IMR-90 (cell line): ENCODE data around the gene NBPF26. TPM values are rescaled to one million over a fixed set of nuclear protein-coding genes. Genes with fewer than 3 reads are reported as not detected.
"Not testable (repeated sequence)": the region's sequence is repeated elsewhere in the genome, so short reads cannot be mapped to it uniquely, and the experiment has no call there.

Source experiments
- ATAC-seq: fragments of 200-7000 bp; cut with Tn5 transposase; 2 replicates; pipeline ENCODE4 v1.9.1; 2020; ENCODE audit warnings: low read depth, mild to moderate bottlenecking, moderate library complexity
- BruUV-seq: library from RNA; stranded (reverse); fragments of 400-500 nt; replicated peaks from 2 replicates; lab custom pipeline; 2021; lab: Mats Ljungman, UMichigan
- CTCF ChIA-PET: fragments of 300-600 bp; formaldehyde crosslinking; extraction: SDS; loops from one replicate; lab custom pipeline; 2021; ENCODE audit warnings: antibody characterized with exemption; lab: Yijun Ruan, JAX
- POLR2A ChIA-PET: fragments of 300-600 bp; sonication (Branson Sonifier 250); formaldehyde crosslinking; loops from one replicate; lab custom pipeline; 2022; ENCODE audit warnings: antibody characterized with exemption; ENCODE audit not compliant: unreplicated experiment; lab: Charles Lee
- DNase-seq: peaks from one replicate; pipeline ENCODE4 v3.0.0; 2013
- H2AFZ ChIP-seq: replicated peaks from 2 replicates; pipeline ENCODE3; 2013; ENCODE audit warnings: low read length, mild to moderate bottlenecking; ENCODE audit not compliant: poor library complexity
- H2AK5ac ChIP-seq: 2 replicates; pipeline ENCODE4 v1.6.1; 2013; ENCODE audit warnings: low read depth, low read length, inconsistent platforms
- H2AK9ac ChIP-seq: replicated peaks from 2 replicates; pipeline ENCODE3; 2013; ENCODE audit warnings: mild to moderate bottlenecking, low read depth, low read length, moderate library complexity; ENCODE audit not compliant: poor library complexity
- H2BK120ac ChIP-seq: 2 replicates; pipeline ENCODE4 v1.6.1; 2013; ENCODE audit warnings: low read depth, low read length, inconsistent platforms
- H2BK15ac ChIP-seq: 3 replicates; pipeline ENCODE4 v1.6.1; 2013; ENCODE audit warnings: low read depth, low read length, inconsistent platforms
- H2BK20ac ChIP-seq: 2 replicates; pipeline ENCODE4 v1.6.1; 2013; ENCODE audit warnings: low read depth, mild to moderate bottlenecking, inconsistent platforms, low read length, moderate library complexity
- H2BK5ac ChIP-seq: 2 replicates; pipeline ENCODE4 v1.6.1; 2013; ENCODE audit warnings: mild to moderate bottlenecking, low read depth, low read length, inconsistent platforms; ENCODE audit not compliant: poor library complexity, severe bottlenecking
- H3K14ac ChIP-seq: replicated peaks from 2 replicates; pipeline ENCODE4 v1.6.1; 2013; ENCODE audit warnings: low read depth, low read length, inconsistent platforms
- H3K18ac ChIP-seq: 2 replicates; pipeline ENCODE4 v1.6.1; 2013; ENCODE audit warnings: low read depth, low read length, control low read depth
- H3K23ac ChIP-seq: 2 replicates; pipeline ENCODE4 v1.6.1; 2013; ENCODE audit warnings: low read depth, low read length, inconsistent platforms
- H3K27ac ChIP-seq: 2 replicates; pipeline ENCODE4 v1.5.1; 2013; ENCODE audit warnings: mild to moderate bottlenecking, control low read depth, low read length; ENCODE audit not compliant: insufficient read depth
- H3K27me3 ChIP-seq: 2 replicates; pipeline ENCODE4 v1.6.1; 2013; ENCODE audit warnings: low read length; ENCODE audit not compliant: control insufficient read depth, insufficient read depth
- H3K36me3 ChIP-seq: 2 replicates; pipeline ENCODE4 v1.6.1; 2013; ENCODE audit warnings: low read length, mixed read lengths; ENCODE audit not compliant: control insufficient read depth, insufficient read depth
- H3K4ac ChIP-seq: 2 replicates; pipeline ENCODE4 v1.6.1; 2013; ENCODE audit warnings: low read depth, low read length, inconsistent platforms
- H3K4me1 ChIP-seq: 2 replicates; pipeline ENCODE4 v1.6.1; 2013; ENCODE audit warnings: low read length, mixed read lengths; ENCODE audit not compliant: control insufficient read depth, insufficient read depth
- H3K4me2 ChIP-seq: 2 replicates; pipeline ENCODE4 v1.6.1; 2013; ENCODE audit warnings: low read depth, mild to moderate bottlenecking, control low read depth, low read length, moderate library complexity
- H3K4me3 ChIP-seq: 2 replicates; pipeline ENCODE4 v1.5.1; 2013; ENCODE audit warnings: low read depth, mild to moderate bottlenecking, control low read depth, low read length, moderate library complexity; ENCODE audit not compliant: insufficient read depth
- H3K56ac ChIP-seq: 2 replicates; pipeline ENCODE4 v1.6.1; 2013; ENCODE audit warnings: low read length, inconsistent platforms; ENCODE audit not compliant: insufficient read depth; ENCODE audit errors: extremely low read depth
- H3K79me1 ChIP-seq, 2 experiments: 2 replicates each; pipeline ENCODE4 v1.6.1; 2013; ENCODE audit warnings: low read length in 2 of 2, inconsistent platforms in 1 of 2, low read depth in 1 of 2
- H3K9ac ChIP-seq: 2 replicates; pipeline ENCODE4 v1.6.1; 2013; ENCODE audit warnings: low read depth, low read length, control low read depth
- H3K9me1 ChIP-seq: 2 replicates; pipeline ENCODE4 v1.6.1; 2013; ENCODE audit warnings: low read length, inconsistent platforms; ENCODE audit not compliant: insufficient read depth
- H3K9me3 ChIP-seq: 2 replicates; pipeline ENCODE4 v1.6.1; 2013; ENCODE audit warnings: low read length; ENCODE audit not compliant: control insufficient read depth, insufficient read depth
- H4K20me1 ChIP-seq: 2 replicates; pipeline ENCODE4 v1.6.1; 2013; ENCODE audit warnings: low read length, inconsistent platforms; ENCODE audit not compliant: insufficient read depth
- H4K5ac ChIP-seq: 2 replicates; pipeline ENCODE4 v1.6.1; 2013; ENCODE audit warnings: mild to moderate bottlenecking, low read depth, low read length, control low read depth
- H4K8ac ChIP-seq, 2 experiments: 2 replicates each; pipeline ENCODE4 v1.6.1; 2013; ENCODE audit warnings: low read depth in 2 of 2, low read length in 2 of 2, control low read depth in 1 of 2, inconsistent platforms in 1 of 2
- H4K91ac ChIP-seq: 2 replicates; pipeline ENCODE4 v1.6.1; 2013; ENCODE audit warnings: low read depth, low read length, inconsistent platforms; ENCODE audit not compliant: insufficient read depth
- WGBS, 2 experiments: methylation state at CpG; one replicate each; pipeline versions ENCODE4 v1.1.5 to v1.1.7; 2013; ENCODE audit warnings: missing lambda C conversion rate in 2 of 2; ENCODE audit not compliant: insufficient read length in 1 of 2; ENCODE audit errors: extremely low coverage in 2 of 2; 5-methylcytosine and 5-hydroxymethylcytosine counted together
- dilution Hi-C: fragments of 300-500 bp; cut with HindIII; formaldehyde crosslinking; loops from one replicate; pipeline ENCODE4 v1.14.3; 2018; ENCODE audit warnings: low sequenced_read_pairs; ENCODE audit not compliant: unreplicated experiment
- in situ Hi-C: fragments of 300-500 bp; cut with MboI; formaldehyde crosslinking; loops from 3 replicates; pipeline ENCODE4 v1.14.3; 2019; ENCODE audit warnings: low sequenced_read_pairs, inconsistent platforms, mixed read lengths
- intact Hi-C: fragments of 100-400 bp; cut with micrococcal nuclease; formaldehyde crosslinking; loops from 2 replicates; pipeline ENCODE4 v1.10.0; 2022
- polyA plus RNA-seq, 3 experiments: library from polyadenylated mRNA; depleted of rRNA; stranded (reverse); fragments of >200 nt; gene quantifications; 2 replicates each; pipeline ENCODE4 v1.2.3, GENCODE V29; 2012; ENCODE audit warnings: low replicate concordance in 1 of 3
- total RNA-seq: library from RNA; depleted of rRNA; stranded (reverse); fragments of >200 nt; gene quantifications from 2 replicates; pipeline ENCODE4 v1.2.3, GENCODE V29; 2012

NBPF26 gene
- total and polyA plus RNA-seq, 2 of the 4 experiments (the other 2 are of a cell fraction) = 11.3 to 13.1 TPM

DNA sequence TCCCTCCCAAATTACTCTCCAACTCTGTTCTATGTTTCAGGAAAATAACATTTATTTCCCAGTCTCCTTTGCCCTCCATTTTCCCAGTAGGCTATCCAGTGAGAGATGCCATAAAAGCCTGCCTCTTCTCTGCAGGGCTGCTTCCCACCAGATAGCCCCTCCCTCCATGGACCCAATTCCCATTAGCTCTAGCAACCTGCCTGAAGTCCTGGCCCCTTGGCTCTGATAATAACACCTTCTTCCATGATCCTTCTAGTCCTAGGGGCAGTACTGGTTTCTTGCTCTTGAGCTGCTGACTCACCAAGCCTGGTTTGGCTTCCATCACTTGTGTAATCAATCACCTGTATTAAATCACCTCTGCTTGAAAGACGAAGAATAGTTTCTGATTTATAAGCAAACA lies 156.3 kb downstream of the NBPF26 start:
- H3K79me1 ChIP-seq, H2BK15ac ChIP-seq, H2BK20ac ChIP-seq, H3K9me3 ChIP-seq, H2BK120ac ChIP-seq, H4K20me1 ChIP-seq, H3K27me3 ChIP-seq, H3K4ac ChIP-seq, dilution Hi-C loops, H2AK5ac ChIP-seq, H2BK5ac ChIP-seq, H3K23ac ChIP-seq, H3K56ac ChIP-seq, H3K4me1 ChIP-seq, ATAC-seq, POLR2A ChIA-PET, H3K4me3 ChIP-seq, H3K9ac ChIP-seq, H3K4me2 ChIP-seq, H4K91ac ChIP-seq, intact Hi-C loops, H2AK9ac ChIP-seq, H4K8ac ChIP-seq, CTCF ChIA-PET, H3K27ac ChIP-seq, BruUV-seq, H3K36me3 ChIP-seq, H3K18ac ChIP-seq, H2AFZ ChIP-seq, H4K5ac ChIP-seq, H3K9me1 ChIP-seq, DNase-seq, in situ Hi-C loops, H3K14ac ChIP-seq: not testable (repeated sequence)
- WGBS, 2 experiments = no CpG with 5 or more reads among the region's 1 CpG

DNA sequence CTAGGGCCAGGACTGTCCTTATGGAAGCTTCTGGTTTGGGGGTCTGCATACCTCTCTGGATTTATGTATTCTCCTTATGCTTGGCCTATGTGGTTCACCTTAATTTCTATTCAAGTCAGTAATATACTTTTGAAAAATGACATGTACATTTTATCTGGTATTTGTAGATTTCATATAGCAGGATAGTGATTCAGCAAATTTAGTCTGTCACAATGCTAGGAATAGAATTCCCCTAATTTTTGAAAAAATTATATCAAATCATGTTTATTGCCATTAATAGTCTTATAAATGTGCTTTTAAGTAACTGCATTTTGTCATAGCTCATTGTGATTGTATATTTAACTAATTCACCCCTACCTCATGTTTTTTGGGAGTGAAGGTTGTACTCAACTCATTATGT lies 158.2 kb downstream of the NBPF26 start:
- H3K27ac ChIP-seq, H3K9me1 ChIP-seq, H2BK5ac ChIP-seq, H3K9ac ChIP-seq, H2AK5ac ChIP-seq, H2BK120ac ChIP-seq, H3K4ac ChIP-seq, H3K4me2 ChIP-seq, H4K20me1 ChIP-seq, H3K9me3 ChIP-seq, BruUV-seq, intact Hi-C loops, H3K4me1 ChIP-seq, H4K8ac ChIP-seq, H3K18ac ChIP-seq, H3K14ac ChIP-seq, H2AK9ac ChIP-seq, CTCF ChIA-PET, H3K27me3 ChIP-seq, H3K79me1 ChIP-seq, H3K56ac ChIP-seq, H4K91ac ChIP-seq, dilution Hi-C loops, POLR2A ChIA-PET, in situ Hi-C loops, ATAC-seq, DNase-seq, H2AFZ ChIP-seq, H2BK20ac ChIP-seq, H3K4me3 ChIP-seq, H2BK15ac ChIP-seq, H3K23ac ChIP-seq, H3K36me3 ChIP-seq, H4K5ac ChIP-seq: not testable (repeated sequence)
